Thoracic aorta (tissue), 2 donors: ENCODE data around the gene AUTS2. TPM values are rescaled to one million over a fixed set of nuclear protein-coding genes. Genes with fewer than 3 reads are reported as not detected.

Experiments
- ATAC-seq: fragments of 150-250 bp; one replicate; pipeline ENCODE4 v1.8.0; 2017; ENCODE audit warnings: low read depth; ENCODE audit not compliant: insufficient number of reproducible peaks, low FRiP score
- DNase-seq: peaks from one replicate; pipeline ENCODE4 v3.0.0-alpha.2; 2020; ENCODE audit warnings: low spot score
- H3K27ac ChIP-seq, 2 donors: fragments of 200-600 bp; sonication (generic); 1 replicate in 1 of 2; 2 replicates in 1 of 2; pipeline ENCODE4 v1.5.1; 2016; ENCODE audit warnings: mild to moderate bottlenecking in 2 of 2, moderate library complexity in 2 of 2
- H3K27me3 ChIP-seq: fragments of 200-600 bp; sonication (generic); replicated peaks from 2 replicates; pipeline ENCODE4 v1.6.0; 2016; ENCODE audit warnings: mild to moderate bottlenecking; ENCODE audit not compliant: insufficient read depth
- H3K36me3 ChIP-seq: fragments of 200-600 bp; sonication (generic); one replicate; pipeline ENCODE4 v1.5.1; 2016
- H3K4me1 ChIP-seq, 2 donors: fragments of 200-600 bp; sonication (generic); 1 replicate in 1 of 2; 2 replicates in 1 of 2; pipeline versions ENCODE4 v1.5.1 to v1.6.0; 2016; ENCODE audit warnings: low read depth in 2 of 2, mild to moderate bottlenecking in 1 of 2; ENCODE audit not compliant: control insufficient read depth in 1 of 2
- H3K4me3 ChIP-seq: fragments of 200-600 bp; sonication (generic); 2 replicates; pipeline ENCODE4 v1.5.1; 2016; ENCODE audit warnings: mild to moderate bottlenecking
- H3K9me3 ChIP-seq: fragments of 200-600 bp; sonication (generic); 2 replicates; pipeline ENCODE4 v1.5.1; 2016
- CTCF ChIP-seq: fragments of 200-600 bp; sonication (generic); IDR thresholded peaks from one replicate; pipeline ENCODE4 v1.5.1; 2019; ENCODE audit warnings: antibody characterized with exemption
- total RNA-seq, 2 donors: library from RNA; depleted of rRNA; stranded (reverse); fragments of >200 nt; gene quantifications; one replicate each; pipeline versions ENCODE4 v1.1.0 to v1.2.3, GENCODE V29; 2016

Gene AUTS2
- total RNA-seq, 2 donors from 2014 or later = 49.4 to 101 TPM

- no peak for ATAC-seq
- no peak overlapping the region for H3K27ac ChIP-seq
- H3K4me1 ChIP-seq = peaks cover 7 to 16% of the 10 kb centered on the region in 2 donors
These were observed 218.8 kb downstream of the AUTS2 start for GRCh38 chr7:69817121-69817520.

GRCh38 chr7:69817841-69818635 is 219.8 kb downstream of the AUTS2 start:
- Histone ChIP-seq H3K4me3 (no peak overlapping the region), H3K27me3 (no peaks in the 10 kb centered on the region), H3K27ac (no peak overlapping the region), H3K4me1 (peaks cover 7 to 16% of the 10 kb centered on the region in 2 donors), H3K36me3 (no peaks in the 10 kb centered on the region), H3K9me3 (no peaks in the 10 kb centered on the region)
- DNase-seq (no peak), ATAC-seq (no peak)
- no peak for TF ChIP-seq CTCF

More at GRCh38 chr7:69817121-69817520, 218.8 kb downstream of the AUTS2 start:
- H3K27me3 ChIP-seq = no peaks in the 10 kb centered on the region
- no peaks in the 10 kb centered on the region for H3K36me3 ChIP-seq
- TF ChIP-seq CTCF = no peak
- no peak overlapping the region for H3K4me3 ChIP-seq
- DNase-seq = no peak
- no peaks in the 10 kb centered on the region for H3K9me3 ChIP-seq

GRCh38 chr7:69818636-69819332 is 220.5 kb downstream of the AUTS2 start:
- TF ChIP-seq CTCF = no peak
- no peak overlapping the region for H3K27ac ChIP-seq
- DNase-seq (no peak), ATAC-seq (no peak)
- H3K36me3 ChIP-seq = no peaks in the 10 kb centered on the region
- no peaks in the 10 kb centered on the region for H3K27me3 ChIP-seq
- peaks cover 7 to 13% of the 10 kb centered on the region in 2 donors for H3K4me1 ChIP-seq
- no peaks in the 10 kb centered on the region for H3K9me3 ChIP-seq
- H3K4me3 ChIP-seq = no peak overlapping the region

GRCh38 chr7:69819333-69819705 is 221.0 kb downstream of the AUTS2 start:
- ATAC-seq (no peak), DNase-seq (no peak)
- peaks cover 7 to 8% of the 10 kb centered on the region in 2 donors for H3K4me1 ChIP-seq
- no peaks in the 10 kb centered on the region for H3K36me3 ChIP-seq
- H3K4me3 ChIP-seq = no peak overlapping the region
- TF ChIP-seq CTCF = no peak
- H3K27ac ChIP-seq = no peak overlapping the region
- H3K9me3 ChIP-seq = no peaks in the 10 kb centered on the region
- no peaks in the 10 kb centered on the region for H3K27me3 ChIP-seq

GRCh38 chr7:69820479-69821192 is 222.4 kb downstream of the AUTS2 start:
- H3K9me3 ChIP-seq = no peaks in the 10 kb centered on the region
- no peaks in the 10 kb centered on the region for H3K4me1 ChIP-seq
- H3K4me3 ChIP-seq = no peak overlapping the region
- no peak for DNase-seq
- no peak for ATAC-seq
- H3K27ac ChIP-seq = no peak overlapping the region
- no peaks in the 10 kb centered on the region for H3K36me3 ChIP-seq
- H3K27me3 ChIP-seq = no peaks in the 10 kb centered on the region
- TF ChIP-seq CTCF = no peak
